ENCODE results near the gene MED31.

- TF ChIP-seq ZNF549 (tag by site-specific recombination; IDR thresholded peaks at IDR 0.05) (no peak), MYNN (tag by site-specific recombination; IDR thresholded peaks at IDR 0.05; ENCODE audit: borderline replicate concordance) (no peak)
These were observed 3.2 kb downstream of the MED31 start for GRCh38 chr17:6648181-6648580.

All from HEK293 (cell line).